Smooth muscle cell (in vitro differentiated cells): Measurements from ENCODE around the gene BABAM2. TPM values are rescaled to one million over a fixed set of nuclear protein-coding genes. Genes with fewer than 3 reads are reported as not detected.

Experiments used
- DNase-seq: peaks from one replicate; lab custom pipeline; 2025; ENCODE audit not compliant: unreplicated experiment; lab: John Stamatoyannopoulos, UW
- H2AFZ ChIP-seq: fragments of 200-600 bp; sonication (generic); 2 replicates; pipeline ENCODE4 v1.6.0; 2016; ENCODE audit warnings: antibody characterized with exemption, low read depth, mild to moderate bottlenecking
- H3F3A ChIP-seq: fragments of 200-600 bp; sonication (generic); 2 replicates; pipeline ENCODE4 v1.6.0; 2017; ENCODE audit warnings: antibody characterized with exemption, low read depth
- H3K27ac ChIP-seq: fragments of 200-600 bp; sonication (generic); 2 replicates; pipeline ENCODE4 v1.5.1; 2016; ENCODE audit warnings: low read depth, mild to moderate bottlenecking
- H3K27me3 ChIP-seq: fragments of 200-600 bp; sonication (generic); 2 replicates; pipeline ENCODE4 v1.6.1; 2016; ENCODE audit warnings: low read depth, mild to moderate bottlenecking
- H3K36me3 ChIP-seq: fragments of 200-600 bp; sonication (generic); 2 replicates; pipeline ENCODE4 v1.5.1; 2016; ENCODE audit warnings: low read depth
- H3K4me1 ChIP-seq: fragments of 200-600 bp; sonication (generic); 2 replicates; pipeline ENCODE4 v1.5.1; 2016; ENCODE audit warnings: low read depth
- H3K4me2 ChIP-seq: fragments of 200-600 bp; sonication (generic); 2 replicates; pipeline ENCODE4 v1.6.0; 2016; ENCODE audit warnings: mild to moderate bottlenecking
- H3K4me3 ChIP-seq: fragments of 200-600 bp; sonication (generic); 2 replicates; pipeline ENCODE4 v1.5.1; 2016; ENCODE audit warnings: mild to moderate bottlenecking
- H3K79me2 ChIP-seq: fragments of 200-600 bp; sonication (generic); 2 replicates; pipeline ENCODE4 v1.6.0; 2016; ENCODE audit warnings: low read depth, mild to moderate bottlenecking
- H3K9ac ChIP-seq: fragments of 200-600 bp; sonication (generic); 2 replicates; pipeline ENCODE4 v1.6.0; 2016; ENCODE audit warnings: low read depth
- H3K9me3 ChIP-seq: fragments of 200-600 bp; sonication (generic); replicated peaks from 2 replicates; pipeline ENCODE4 v1.5.1; 2016; ENCODE audit warnings: low read depth
- H4K20me1 ChIP-seq: fragments of 200-600 bp; sonication (generic); 2 replicates; pipeline ENCODE4 v1.6.0; 2016; ENCODE audit warnings: low read depth
- WGBS: methylation state at CpG from one replicate; pipeline ENCODE4 v1.1.7; 2016; ENCODE audit warnings: low lambda C conversion rate; 5-methylcytosine and 5-hydroxymethylcytosine counted together
- polyA plus RNA-seq: library from polyadenylated mRNA; unstranded; fragments of >200 nt; fragmentation: Nextera tagmentation; extraction: Ambion mirVana; gene quantifications from 2 replicates; pipeline ENCODE4 v1.2.1, GENCODE V29; 2016
- total RNA-seq: library from RNA; depleted of rRNA; stranded (reverse); fragments of >200 nt; gene quantifications from 2 replicates; pipeline ENCODE4 v1.2.3, GENCODE V29; 2014
- TF ChIP-seq, protein P1 (sequence below): fragments of 200-600 bp; sonication (generic); IDR thresholded peaks from 2 replicates; pipeline ENCODE4 v1.5.1; 2017; ENCODE audit warnings: borderline replicate concordance, mild to moderate bottlenecking, antibody characterized with exemption; ENCODE audit not compliant: insufficient read depth, poor library complexity, severe bottlenecking

Gene BABAM2
- total and polyA plus RNA-seq, 2 experiments from 2014 or later, result 26.5 to 29.1 TPM

DNA sequence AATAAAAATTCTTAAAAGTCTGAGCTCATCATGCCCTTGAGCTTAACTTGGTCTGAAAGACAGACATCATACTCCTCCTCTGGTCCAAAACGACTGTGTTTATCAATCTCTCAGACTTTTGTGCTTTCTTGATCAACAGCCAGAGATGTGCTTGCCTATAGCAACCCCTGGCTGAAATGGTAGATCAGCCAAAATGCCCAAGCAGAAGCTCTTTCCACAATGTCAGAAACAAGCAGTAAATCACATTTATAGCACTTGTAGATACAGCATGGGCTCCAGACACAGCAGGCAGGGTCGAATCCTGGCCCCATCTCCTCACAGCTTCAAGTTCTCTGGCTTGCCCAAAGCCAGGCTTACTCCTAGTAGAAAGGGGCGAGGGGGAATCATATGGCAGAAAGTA lies 391.7 kb downstream of the BABAM2 start:
- peaks cover 7% of the 10 kb centered on the region for H3K4me1 ChIP-seq
- WGBS, result 42% methylated on average over 3 of the region's 3 CpGs
- no peaks in the 10 kb centered on the region for H3F3A ChIP-seq
- H2AFZ ChIP-seq, result no peak overlapping the region
- no peaks in the 10 kb centered on the region for H3K9me3 ChIP-seq
- no peak overlapping the region for H3K4me3 ChIP-seq
- no peaks in the 10 kb centered on the region for H4K20me1 ChIP-seq
- no peak overlapping the region for H3K27ac ChIP-seq
- H3K9ac ChIP-seq, result no peak overlapping the region
- TF ChIP-seq, protein P1, sequence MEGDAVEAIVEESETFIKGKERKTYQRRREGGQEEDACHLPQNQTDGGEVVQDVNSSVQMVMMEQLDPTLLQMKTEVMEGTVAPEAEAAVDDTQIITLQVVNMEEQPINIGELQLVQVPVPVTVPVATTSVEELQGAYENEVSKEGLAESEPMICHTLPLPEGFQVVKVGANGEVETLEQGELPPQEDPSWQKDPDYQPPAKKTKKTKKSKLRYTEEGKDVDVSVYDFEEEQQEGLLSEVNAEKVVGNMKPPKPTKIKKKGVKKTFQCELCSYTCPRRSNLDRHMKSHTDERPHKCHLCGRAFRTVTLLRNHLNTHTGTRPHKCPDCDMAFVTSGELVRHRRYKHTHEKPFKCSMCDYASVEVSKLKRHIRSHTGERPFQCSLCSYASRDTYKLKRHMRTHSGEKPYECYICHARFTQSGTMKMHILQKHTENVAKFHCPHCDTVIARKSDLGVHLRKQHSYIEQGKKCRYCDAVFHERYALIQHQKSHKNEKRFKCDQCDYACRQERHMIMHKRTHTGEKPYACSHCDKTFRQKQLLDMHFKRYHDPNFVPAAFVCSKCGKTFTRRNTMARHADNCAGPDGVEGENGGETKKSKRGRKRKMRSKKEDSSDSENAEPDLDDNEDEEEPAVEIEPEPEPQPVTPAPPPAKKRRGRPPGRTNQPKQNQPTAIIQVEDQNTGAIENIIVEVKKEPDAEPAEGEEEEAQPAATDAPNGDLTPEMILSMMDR, result no peak
- no peak overlapping the region for H3K4me2 ChIP-seq
- DNase-seq, result no peak
- no peaks in the 10 kb centered on the region for H3K79me2 ChIP-seq
- H3K27me3 ChIP-seq, result no peaks in the 10 kb centered on the region
- H3K36me3 ChIP-seq, result no peaks in the 10 kb centered on the region

DNA sequence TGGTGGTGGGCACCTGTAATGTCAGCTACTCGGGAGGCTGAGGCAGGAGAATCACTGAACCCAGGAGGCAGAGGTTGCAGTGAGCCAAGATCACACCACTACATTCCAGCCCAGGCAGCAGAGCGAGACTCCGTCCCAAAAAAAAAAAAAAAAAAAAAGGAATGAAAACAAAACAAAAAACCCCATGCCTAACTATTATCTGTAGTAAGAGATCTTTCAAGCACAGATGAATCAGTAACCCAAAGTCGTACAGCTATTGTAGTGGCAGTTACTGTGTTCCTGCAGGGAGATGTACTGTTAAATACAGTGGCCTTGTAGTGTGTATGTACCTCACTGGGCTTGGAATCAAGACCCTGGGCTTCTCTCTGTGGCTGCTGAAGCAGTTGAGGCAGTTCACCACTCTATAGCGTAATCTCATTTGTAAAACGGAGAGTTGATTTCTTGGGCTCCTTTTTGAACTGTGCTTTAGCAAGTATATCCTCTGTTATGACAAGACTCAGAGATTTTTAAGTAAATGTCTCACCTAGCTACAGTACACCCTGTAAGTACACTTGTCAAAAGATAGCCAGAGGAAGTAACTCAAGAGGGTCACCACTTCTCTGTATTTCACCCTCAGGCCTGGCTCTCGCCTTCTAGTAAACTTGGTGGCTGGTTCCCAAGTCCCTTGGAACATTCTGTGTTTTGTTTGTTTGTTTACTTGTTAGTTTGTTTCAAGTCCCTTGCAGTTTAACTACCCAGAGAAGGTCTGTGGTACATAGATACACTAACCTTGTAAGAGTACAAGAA lies 392.5 kb downstream of the BABAM2 start:
- H3K27me3 ChIP-seq, result no peaks in the 10 kb centered on the region
- H3K9me3 ChIP-seq, result no peaks in the 10 kb centered on the region
- TF ChIP-seq, protein P1, result no peak
- no peaks in the 10 kb centered on the region for H3K79me2 ChIP-seq
- no peak overlapping the region for H3K4me2 ChIP-seq
- WGBS, result 87% methylated on average over 6 of the region's 7 CpGs
- H3K9ac ChIP-seq, result no peak overlapping the region
- no peaks in the 10 kb centered on the region for H4K20me1 ChIP-seq
- H3K36me3 ChIP-seq, result no peaks in the 10 kb centered on the region
- DNase-seq, result no peak
- H3K4me1 ChIP-seq, result peaks cover 7% of the 10 kb centered on the region
- H2AFZ ChIP-seq, result no peak overlapping the region
- H3K27ac ChIP-seq, result no peak overlapping the region
- H3K4me3 ChIP-seq, result no peak overlapping the region
- no peaks in the 10 kb centered on the region for H3F3A ChIP-seq

DNA sequence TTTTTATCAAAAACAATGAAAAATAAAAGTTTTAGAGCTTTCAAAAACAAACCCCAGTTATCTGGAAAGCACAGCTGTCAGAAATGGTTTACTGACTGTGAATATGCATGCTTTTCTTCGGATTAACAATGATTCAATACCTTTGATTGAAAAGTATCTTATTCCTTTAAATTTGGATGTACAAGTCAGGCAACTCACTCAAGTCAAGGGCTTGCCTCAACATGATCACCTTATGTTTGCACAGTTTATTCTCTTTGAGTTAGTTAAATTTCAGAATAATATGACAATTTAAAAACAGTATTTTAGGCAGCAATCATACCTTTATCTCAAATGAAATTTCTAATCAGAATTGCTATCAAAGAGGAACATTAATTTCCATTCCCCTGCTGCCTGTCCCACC lies 393.3 kb downstream of the BABAM2 start:
- Histone ChIP-seq H3K27ac (no peak overlapping the region), H3F3A (no peaks in the 10 kb centered on the region), H4K20me1 (no peaks in the 10 kb centered on the region), H3K4me2 (no peak overlapping the region), H3K4me1 (peaks cover 7% of the 10 kb centered on the region), H3K9me3 (no peaks in the 10 kb centered on the region), H3K36me3 (no peaks in the 10 kb centered on the region), H3K9ac (no peak overlapping the region), H2AFZ (no peak overlapping the region), H3K79me2 (no peaks in the 10 kb centered on the region), H3K4me3 (no peak overlapping the region), H3K27me3 (no peaks in the 10 kb centered on the region)
- WGBS, result 77% methylated on average over 1 of the region's 1 CpG
- TF ChIP-seq, protein P1, result no peak
- no peak for DNase-seq

DNA sequence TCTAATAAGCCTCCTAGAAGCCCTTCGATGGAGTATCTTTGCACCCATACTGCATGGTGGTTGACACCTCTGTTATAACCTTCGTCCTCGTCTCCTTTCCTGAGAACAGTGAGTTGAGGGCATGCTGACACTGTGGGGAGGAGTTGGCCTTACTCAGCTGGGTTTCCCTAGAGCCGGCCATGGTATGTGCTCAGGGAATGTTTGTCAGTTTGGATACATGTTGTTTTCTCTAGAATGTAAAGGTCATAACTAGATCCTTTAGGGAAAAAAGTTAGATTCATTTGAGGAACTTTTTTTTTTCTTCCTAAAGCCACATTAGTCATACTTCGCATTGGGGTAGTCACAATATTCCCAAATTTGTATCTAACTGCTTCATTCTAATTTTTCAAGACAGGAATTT lies 396.1 kb downstream of the BABAM2 start:
- TF ChIP-seq, protein P1, result no peak
- Histone ChIP-seq H3K4me1 (peaks cover 7% of the 10 kb centered on the region), H3K27me3 (no peaks in the 10 kb centered on the region), H3K4me2 (peak overlapping the region; percentile 12), H3F3A (no peaks in the 10 kb centered on the region), H3K27ac (peak overlapping the region; percentile 71), H3K9me3 (no peaks in the 10 kb centered on the region), H2AFZ (peak overlapping the region; percentile 12), H3K4me3 (no peak overlapping the region), H4K20me1 (no peaks in the 10 kb centered on the region), H3K9ac (peak overlapping the region; percentile 3), H3K79me2 (no peaks in the 10 kb centered on the region), H3K36me3 (no peaks in the 10 kb centered on the region)
- DNase-seq, result no peak
- WGBS, result 51% methylated on average over 5 of the region's 5 CpGs
